GM06990 (cell line): ENCODE results near the gene PDE6B.
"Not testable (repeated sequence)": the region's sequence is repeated elsewhere in the genome, so short reads cannot be mapped to it uniquely, and the experiment has no call there.

ENCODE experiments used
- DNase-seq: peaks from one replicate; pipeline ENCODE4 v3.0.0-alpha.2; 2011; ENCODE audit not compliant: insufficient read length; ENCODE audit errors: extremely low read depth
- H3K27me3 ChIP-seq: replicated peaks from 2 replicates; pipeline ENCODE4 v1.6.0; 2011; ENCODE audit warnings: low read length; ENCODE audit not compliant: control insufficient read depth, insufficient read depth
- H3K36me3 ChIP-seq: 2 replicates; pipeline ENCODE4 v1.5.1; 2011; ENCODE audit warnings: low read length; ENCODE audit not compliant: control insufficient read depth, insufficient read depth
- H3K4me3 ChIP-seq: replicated peaks from 2 replicates; pipeline ENCODE4 v1.5.1; 2011; ENCODE audit warnings: low read depth, mild to moderate bottlenecking, control low read depth, low read length
- TF ChIP-seq, protein P1 (sequence below): IDR thresholded peaks from 2 replicates; pipeline ENCODE4 v1.5.1; 2011; ENCODE audit warnings: low read length, control low read depth, mild to moderate bottlenecking, inconsistent platforms; ENCODE audit not compliant: insufficient read depth, poor library complexity, severe bottlenecking

Gene PDE6B

DNA sequence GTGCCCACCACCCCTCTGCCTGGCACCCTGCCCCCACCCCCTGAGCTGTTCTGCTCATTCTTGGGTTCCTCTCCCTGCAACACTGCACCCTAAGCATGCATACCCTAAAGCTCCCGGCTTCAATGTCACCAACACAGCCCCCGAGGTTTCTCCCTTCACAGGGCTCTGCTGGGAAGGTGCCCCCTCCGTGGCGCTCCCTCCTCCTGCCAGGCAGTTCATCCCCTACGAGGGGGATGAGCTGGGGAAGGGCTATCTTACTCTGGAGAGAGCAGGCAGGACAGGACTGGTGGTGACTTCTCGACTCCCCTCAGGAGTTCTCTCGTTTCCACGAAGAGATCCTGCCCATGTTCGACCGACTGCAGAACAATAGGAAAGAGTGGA, 42.2 kb downstream of the PDE6B start:
- Histone ChIP-seq H3K4me3 (no peak overlapping the region), H3K27me3 (no peaks in the 10 kb centered on the region), H3K36me3 (peaks cover 11% of the 10 kb centered on the region)
- DNase-seq, result no peak
- TF ChIP-seq, protein P1, sequence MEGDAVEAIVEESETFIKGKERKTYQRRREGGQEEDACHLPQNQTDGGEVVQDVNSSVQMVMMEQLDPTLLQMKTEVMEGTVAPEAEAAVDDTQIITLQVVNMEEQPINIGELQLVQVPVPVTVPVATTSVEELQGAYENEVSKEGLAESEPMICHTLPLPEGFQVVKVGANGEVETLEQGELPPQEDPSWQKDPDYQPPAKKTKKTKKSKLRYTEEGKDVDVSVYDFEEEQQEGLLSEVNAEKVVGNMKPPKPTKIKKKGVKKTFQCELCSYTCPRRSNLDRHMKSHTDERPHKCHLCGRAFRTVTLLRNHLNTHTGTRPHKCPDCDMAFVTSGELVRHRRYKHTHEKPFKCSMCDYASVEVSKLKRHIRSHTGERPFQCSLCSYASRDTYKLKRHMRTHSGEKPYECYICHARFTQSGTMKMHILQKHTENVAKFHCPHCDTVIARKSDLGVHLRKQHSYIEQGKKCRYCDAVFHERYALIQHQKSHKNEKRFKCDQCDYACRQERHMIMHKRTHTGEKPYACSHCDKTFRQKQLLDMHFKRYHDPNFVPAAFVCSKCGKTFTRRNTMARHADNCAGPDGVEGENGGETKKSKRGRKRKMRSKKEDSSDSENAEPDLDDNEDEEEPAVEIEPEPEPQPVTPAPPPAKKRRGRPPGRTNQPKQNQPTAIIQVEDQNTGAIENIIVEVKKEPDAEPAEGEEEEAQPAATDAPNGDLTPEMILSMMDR, result no peak

DNA sequence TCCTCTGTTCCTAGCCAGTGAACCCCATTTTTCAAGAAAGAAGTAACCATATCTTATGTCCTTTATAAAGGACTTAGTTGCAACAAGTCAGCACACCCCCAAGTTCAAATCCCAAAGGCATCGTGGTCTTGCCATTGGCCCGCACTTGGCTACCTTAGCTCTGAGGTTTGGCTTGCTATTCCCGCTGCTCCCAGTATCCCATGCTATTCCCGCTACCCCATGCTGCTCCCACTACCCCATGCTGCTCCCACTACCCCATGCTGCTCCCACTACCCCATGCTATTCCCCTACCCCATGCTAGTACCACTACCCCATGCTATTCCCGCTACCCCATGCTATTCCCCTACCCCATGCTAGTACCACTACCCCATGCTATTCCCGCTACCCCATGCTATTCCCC, 42.8 kb downstream of the PDE6B start:
- H3K36me3 ChIP-seq, result peaks cover 11% of the 10 kb centered on the region
- H3K4me3 ChIP-seq, H3K27me3 ChIP-seq, DNase-seq: not testable (repeated sequence)

DNA sequence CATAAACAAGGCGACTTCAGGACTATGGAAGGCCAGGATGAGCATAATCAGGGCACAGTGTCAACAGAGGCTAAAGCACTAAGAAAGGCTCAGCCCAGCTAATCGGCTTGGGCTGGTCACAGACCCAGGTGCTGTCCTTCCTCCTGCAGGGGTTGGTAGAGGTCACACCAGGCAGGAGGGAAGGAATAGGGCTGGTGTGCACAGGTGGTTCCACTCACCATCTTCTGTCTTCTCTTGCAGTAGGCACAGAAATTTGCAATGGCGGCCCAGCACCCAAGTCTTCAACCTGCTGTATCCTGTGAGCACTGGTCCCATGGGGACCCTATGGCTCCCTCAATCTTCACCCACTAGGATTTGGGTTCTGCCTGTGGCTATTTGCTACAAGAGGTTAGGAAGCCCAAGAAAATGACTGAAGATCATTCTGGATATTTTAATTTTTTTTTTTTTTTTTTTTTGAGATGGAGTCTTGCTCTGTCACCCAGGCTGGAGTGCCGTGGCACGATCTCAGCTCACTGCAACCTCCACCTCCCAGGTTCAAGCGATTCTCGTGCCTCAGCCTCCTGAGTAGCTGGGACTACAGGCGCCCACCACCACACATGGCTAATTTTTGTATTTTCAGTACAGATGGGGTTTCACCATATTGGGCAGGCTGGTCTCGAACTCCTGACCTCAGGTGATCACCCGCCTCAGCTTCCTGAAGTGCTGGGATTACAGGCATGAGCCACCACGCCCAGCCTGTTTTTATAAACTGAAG, 44.6 kb downstream of the PDE6B start:
- DNase-seq, H3K4me3 ChIP-seq, H3K27me3 ChIP-seq: not testable (repeated sequence)
- peaks cover 11% of the 10 kb centered on the region for H3K36me3 ChIP-seq

DNA sequence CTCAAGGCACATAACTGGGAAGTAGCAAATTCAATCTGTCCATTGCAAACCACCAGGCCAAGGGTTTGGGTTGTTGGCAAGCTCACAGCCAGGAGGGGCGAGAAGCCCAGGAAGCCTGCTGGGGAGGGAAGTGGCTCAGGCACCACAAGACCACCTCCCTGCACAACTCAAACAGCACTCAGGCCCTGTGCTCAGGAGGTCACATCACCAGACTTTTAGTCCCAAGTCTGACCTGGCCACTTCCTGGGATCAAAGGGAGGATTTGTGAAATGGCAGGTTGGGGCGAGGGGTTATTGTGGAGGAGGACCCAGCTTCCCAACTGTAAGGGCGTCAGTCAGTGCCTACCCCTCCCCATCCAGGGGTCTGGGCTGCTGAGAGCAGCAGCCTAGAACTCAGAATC, 46.4 kb downstream of the PDE6B start:
- Histone ChIP-seq H3K36me3 (peaks cover 11% of the 10 kb centered on the region), H3K27me3 (no peaks in the 10 kb centered on the region), H3K4me3 (no peak overlapping the region)
- TF ChIP-seq, protein P1, result no peak
- no peak for DNase-seq

DNA sequence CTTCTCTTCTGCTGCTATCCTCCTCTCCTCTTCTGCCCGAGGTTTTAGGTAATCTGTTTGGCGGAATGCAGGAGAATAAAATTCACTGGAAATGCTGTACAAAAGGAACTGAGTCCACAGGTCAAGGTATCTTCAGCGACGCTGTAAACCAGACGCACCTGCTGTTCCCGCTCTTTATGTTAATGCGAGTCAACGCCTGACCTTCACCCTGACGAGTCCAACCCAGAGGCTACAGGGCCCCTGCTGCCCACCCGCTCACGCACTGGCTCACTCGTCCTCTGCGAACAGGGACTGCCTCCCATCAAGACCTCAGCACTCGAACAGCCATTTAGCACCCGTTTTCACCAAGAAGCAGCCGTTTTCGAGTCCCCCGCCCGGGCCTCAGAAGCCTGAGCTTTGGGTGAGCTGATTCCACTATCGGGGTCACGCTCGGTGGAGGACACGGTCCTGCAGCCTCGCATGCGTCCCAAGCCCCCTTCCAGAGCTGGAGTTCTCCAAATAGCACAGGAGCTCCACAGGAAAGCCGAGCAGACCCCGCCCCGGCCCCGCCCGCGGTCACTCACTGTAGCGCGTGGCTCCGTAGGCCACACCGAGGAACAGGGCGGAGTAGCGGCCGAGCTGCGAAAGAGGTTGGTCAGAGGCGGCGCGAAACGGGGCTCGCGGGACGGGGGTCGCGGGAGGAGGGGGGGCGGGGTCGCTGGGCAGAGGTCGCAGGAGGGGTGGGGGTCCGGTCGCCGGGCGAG, 48.1 kb downstream of the PDE6B start:
- DNase-seq, result no peak
- Histone ChIP-seq H3K36me3 (peaks cover 11% of the 10 kb centered on the region), H3K4me3 (peak overlapping the region; percentile 87), H3K27me3 (no peaks in the 10 kb centered on the region)
- TF ChIP-seq, protein P1, result no peak

DNA sequence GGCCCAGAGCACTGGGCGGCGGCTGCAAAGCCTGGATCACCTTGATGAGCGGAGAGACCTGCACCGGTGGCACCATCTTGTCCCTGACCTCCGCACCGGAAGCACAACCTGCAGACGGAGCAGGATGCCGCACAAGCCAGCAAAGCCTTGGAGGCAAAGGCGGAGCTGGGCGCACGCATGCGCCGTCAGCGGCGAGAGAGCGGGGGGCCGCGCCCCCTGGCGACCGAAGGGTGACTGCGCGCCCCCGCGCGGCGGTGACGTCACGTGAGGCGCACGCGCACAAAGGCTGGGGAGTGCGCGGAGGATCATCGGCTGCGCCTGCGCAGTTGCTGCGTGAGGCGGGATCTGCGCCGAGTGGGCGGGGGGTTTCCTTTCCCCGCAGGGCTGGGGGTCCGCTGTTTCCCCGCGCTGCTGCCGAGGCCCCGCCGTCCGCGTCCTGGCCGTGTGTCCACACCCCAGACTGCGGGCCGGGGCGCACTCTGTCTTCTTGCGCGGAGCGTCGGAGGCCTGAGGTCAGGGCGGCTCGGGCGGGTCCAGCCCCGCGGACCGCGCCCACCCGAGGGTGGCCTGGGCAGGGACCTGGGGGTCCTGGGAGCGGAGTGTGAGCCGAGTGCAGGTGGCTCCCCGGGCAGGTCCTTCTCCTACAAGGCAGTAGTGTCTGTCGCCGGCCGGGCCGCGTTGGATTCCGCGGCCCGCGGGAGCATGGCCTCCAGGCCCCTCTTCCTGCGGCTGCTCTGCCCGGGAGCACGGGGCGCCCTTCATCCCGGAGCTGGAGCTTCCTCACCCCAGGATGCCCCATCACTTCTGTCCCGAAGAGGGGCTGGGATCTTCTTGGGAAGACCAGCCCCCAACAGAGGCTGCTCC, 49.0 kb downstream of the PDE6B start, which contains the start of the genes ATP5ME and MYL5:
Gene ATP5ME, minus strand, starts transcription at position 105 of the 864 bp plus-strand sequence. Its CDS starts 29 bp downstream, at position 76.
Gene MYL5, plus strand, starts transcription at position 371 of the 864 bp plus-strand sequence. CDS start 3,485 bp downstream, outside the sequence.
- Histone ChIP-seq H3K36me3 (peaks cover 11% of the 10 kb centered on the region), H3K4me3 (peak within 1 kb of the TSS; percentile 94), H3K27me3 (no peaks in the 10 kb centered on the region)
- TF ChIP-seq, protein P1, result peak; percentile 75
- DNase-seq, result peak; percentile 97
